CD14-positive monocyte (primary cell): ENCODE measurements around the gene LIF. TPM values are rescaled to one million over a fixed set of nuclear protein-coding genes. Genes with fewer than 3 reads are reported as not detected.

Experiments used
- DNase-seq, 3 donors: peaks; one replicate each; pipeline ENCODE4 v3.0.0-alpha.2; 2011 to 2022
- H2AFZ ChIP-seq: 2 replicates; pipeline ENCODE4 v1.6.0; 2012; ENCODE audit warnings: mild to moderate bottlenecking, low read depth, low read length, inconsistent platforms; ENCODE audit not compliant: insufficient read depth, poor library complexity, severe bottlenecking
- H3K27ac ChIP-seq, 2 donors: 1 replicate in 1 of 2; 2 replicates in 1 of 2; pipeline ENCODE4 v1.5.1; 2012 to 2013; ENCODE audit warnings: low read length in 2 of 2, control low read depth in 1 of 2, inconsistent platforms in 1 of 2, low read depth in 1 of 2, mild to moderate bottlenecking in 1 of 2
- H3K27me3 ChIP-seq, 2 donors: one replicate each; pipeline versions ENCODE4 v1.6.0 to v1.6.1; 2011 to 2013; ENCODE audit warnings: low read length in 2 of 2; ENCODE audit not compliant: control insufficient read depth in 2 of 2, insufficient read depth in 2 of 2
- H3K36me3 ChIP-seq, 2 donors: replicated peaks in 1 of 2; 1 replicate in 1 of 2; 2 replicates in 1 of 2; pipeline versions ENCODE4 v1.5.1 to v1.6.1; 2012 to 2013; ENCODE audit warnings: low read length in 2 of 2, control low read depth in 1 of 2, inconsistent platforms in 1 of 2, mild to moderate bottlenecking in 1 of 2; ENCODE audit not compliant: insufficient read depth in 2 of 2, control insufficient read depth in 1 of 2
- H3K4me1 ChIP-seq, 2 donors: 1 replicate in 1 of 2; 2 replicates in 1 of 2; pipeline versions ENCODE4 v1.5.1 to v1.6.1; 2012 to 2013; ENCODE audit warnings: low read length in 2 of 2, control low read depth in 1 of 2, inconsistent platforms in 1 of 2, mild to moderate bottlenecking in 1 of 2, moderate library complexity in 1 of 2; ENCODE audit not compliant: insufficient read depth in 2 of 2, control insufficient read depth in 1 of 2
- H3K4me2 ChIP-seq: replicated peaks from 2 replicates; pipeline ENCODE3; 2012; ENCODE audit warnings: low read length, moderate library complexity, mild to moderate bottlenecking; ENCODE audit not compliant: poor library complexity, severe bottlenecking; ENCODE audit errors: extremely low read depth
- H3K4me3 ChIP-seq, 3 experiments: fragments of 200-600 bp in 1 of 3; sonication (generic) in 1 of 3; replicated peaks in 1 of 3; 1 replicate in 2 of 3; 2 replicates in 1 of 3; pipeline ENCODE4 v1.5.1; 2011 to 2013; ENCODE audit warnings: low read length in 3 of 3, mild to moderate bottlenecking in 3 of 3, control low read depth in 2 of 3, low read depth in 2 of 3, inconsistent platforms in 1 of 3, moderate library complexity in 1 of 3
- H3K79me2 ChIP-seq: 2 replicates; pipeline ENCODE4 v1.6.0; 2012; ENCODE audit warnings: mild to moderate bottlenecking, control low read depth, inconsistent platforms, low read length, moderate library complexity; ENCODE audit not compliant: insufficient read depth
- H3K9ac ChIP-seq: 2 replicates; pipeline ENCODE4 v1.6.0; 2017; ENCODE audit warnings: low read length, mild to moderate bottlenecking; ENCODE audit not compliant: insufficient read depth, poor library complexity, severe bottlenecking
- H3K9me3 ChIP-seq, 2 donors: replicated peaks in 1 of 2; 1 replicate in 1 of 2; 2 replicates in 1 of 2; pipeline versions ENCODE4 v1.5.1 to v1.6.1; 2012 to 2013; ENCODE audit warnings: low read length in 2 of 2, control low read depth in 1 of 2; ENCODE audit not compliant: control insufficient read depth in 1 of 2, insufficient read depth in 1 of 2
- H4K20me1 ChIP-seq: 2 replicates; pipeline ENCODE4 v1.6.0; 2012; ENCODE audit warnings: mild to moderate bottlenecking, low read length, control low read depth, moderate library complexity; ENCODE audit not compliant: insufficient read depth
- H3K27ac Mint-ChIP-seq, 7 donors: one replicate each; pipeline ENCODE4 v1.8.0; 2020; ENCODE audit warnings: mild to moderate bottlenecking in 7 of 7, mixed read lengths in 7 of 7, moderate library complexity in 6 of 7, inconsistent platforms in 2 of 7
- H3K27me3 Mint-ChIP-seq, 3 donors: one replicate each; pipeline ENCODE4 v1.8.0; 2021 to 2022; ENCODE audit warnings: low read depth in 3 of 3, mild to moderate bottlenecking in 3 of 3, mixed read lengths in 3 of 3, moderate library complexity in 3 of 3, inconsistent platforms in 1 of 3
- H3K36me3 Mint-ChIP-seq, 2 donors: one replicate each; pipeline ENCODE4 v1.8.0; 2020; ENCODE audit warnings: mixed read lengths in 2 of 2, inconsistent platforms in 1 of 2, mild to moderate bottlenecking in 1 of 2
- H3K4me1 Mint-ChIP-seq: one replicate; pipeline ENCODE4 v1.8.0; 2020; ENCODE audit warnings: mild to moderate bottlenecking, mixed read lengths
- H3K4me3 Mint-ChIP-seq, 2 donors: one replicate each; pipeline ENCODE4 v1.8.0; 2020; ENCODE audit warnings: mild to moderate bottlenecking in 2 of 2, mixed read lengths in 2 of 2, moderate library complexity in 1 of 2
- H3K9me3 Mint-ChIP-seq, 7 donors: one replicate each; pipeline ENCODE4 v1.8.0; 2020 to 2022; ENCODE audit warnings: mixed read lengths in 7 of 7, mild to moderate bottlenecking in 6 of 7, moderate library complexity in 6 of 7, inconsistent platforms in 2 of 7
- WGBS: methylation state at CpG from one replicate; pipeline ENCODE4 v1.1.5; 2013; ENCODE audit warnings: missing lambda C conversion rate; ENCODE audit not compliant: insufficient coverage; 5-methylcytosine and 5-hydroxymethylcytosine counted together
- intact Hi-C, 2 donors: fragments of 100-400 bp; cut with micrococcal nuclease; formaldehyde crosslinking; loops; one replicate each; pipeline versions ENCODE4 v1.15.0 to v1.15.1; 2023
- polyA plus RNA-seq, 3 donors: library from polyadenylated mRNA; depleted of rRNA in 1 of 3; unstranded in 2 of 3; stranded (reverse) in 1 of 3; fragments of 300-500 nt in 2 of 3; fragments of >200 nt in 1 of 3; fragmentation: Illumina TruSeq in 2 of 3; gene quantifications; 1 replicate in 2 of 3; 2 replicates in 1 of 3; pipeline ENCODE4 v1.2.3, GENCODE V29; 2012 to 2021
- TF ChIP-seq, protein P1 (sequence below): fragments of 200-600 bp; IDR thresholded peaks from one replicate; pipeline ENCODE4 v1.8.0; 2022; ENCODE audit warnings: antibody characterized with exemption, mild to moderate bottlenecking

Gene LIF
- polyA plus RNA-seq, 3 donors: 7.0 TPM; not detected in 2

DNA sequence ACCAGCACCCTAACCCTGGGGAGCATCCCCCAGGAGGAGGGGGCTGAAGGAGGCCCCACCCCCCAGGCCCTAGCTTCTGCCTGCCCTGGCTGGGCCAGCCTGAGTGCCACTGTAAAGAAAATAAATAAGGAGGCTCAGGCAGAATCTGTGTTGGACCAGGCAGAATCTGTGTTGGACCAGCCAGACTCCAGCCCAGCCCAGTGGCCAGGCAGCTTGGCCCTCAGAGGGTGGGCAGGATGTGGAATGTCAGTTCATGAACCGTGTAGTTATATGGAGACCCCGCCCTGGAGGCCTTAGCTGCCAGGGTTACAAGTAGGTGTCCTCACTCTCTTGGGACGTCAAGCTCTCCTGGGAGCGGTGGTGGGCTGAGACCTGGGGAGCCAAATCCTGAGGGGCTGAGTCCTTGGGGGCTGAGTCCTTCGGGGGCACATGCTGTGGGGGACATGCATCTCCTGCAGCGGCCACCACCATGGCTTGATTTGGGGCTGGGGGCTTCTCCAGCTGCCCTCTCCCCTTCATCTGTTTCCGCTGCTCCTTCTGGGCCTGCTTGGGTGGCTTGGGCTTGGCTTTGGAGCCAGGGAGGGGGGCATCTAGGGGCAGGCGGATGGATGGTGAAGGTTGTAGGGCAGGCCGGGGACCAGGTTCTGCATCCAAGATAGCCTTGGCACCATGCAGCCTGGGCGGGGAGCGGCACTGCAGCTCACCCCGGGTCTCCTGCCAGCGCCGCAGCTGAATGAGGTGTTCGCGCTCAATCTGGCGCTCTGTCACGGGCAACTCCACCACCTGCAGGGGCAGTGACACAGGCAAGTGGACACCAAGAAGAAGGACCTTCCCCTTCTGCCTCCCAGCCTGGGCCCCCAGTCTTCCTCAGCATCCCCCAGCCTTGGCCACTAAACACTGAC lies 45.8 kb upstream of the LIF start:
- intact Hi-C loops: loop anchor here in 1 of 2 donors (5.0 kb wide), 1 partner anchor 35 kb away; the partner anchor contains the start of gene TBC1D10A
- H3K27ac Mint-ChIP-seq: no peak overlapping the region
- Histone ChIP-seq H3K9ac (no peak overlapping the region), H3K79me2 (no peaks in the 10 kb centered on the region), H3K36me3 (peaks cover 51 to 64% of the 10 kb centered on the region in 2 donors), H3K9me3 (no peaks in the 10 kb centered on the region), H3K27ac (no peak overlapping the region), H3K4me2 (no peak overlapping the region), H4K20me1 (peaks cover 23% of the 10 kb centered on the region), H3K4me3 (no peak overlapping the region), H2AFZ (no peak overlapping the region), H3K27me3 (no peaks in the 10 kb centered on the region), H3K4me1 (peaks cover 23 to 32% of the 10 kb centered on the region in 2 donors)
- peaks cover 18% of the 10 kb centered on the region for H3K4me1 Mint-ChIP-seq
- 95% methylated on average over 17 of the region's 18 CpGs for WGBS
- TF ChIP-seq, protein P1, sequence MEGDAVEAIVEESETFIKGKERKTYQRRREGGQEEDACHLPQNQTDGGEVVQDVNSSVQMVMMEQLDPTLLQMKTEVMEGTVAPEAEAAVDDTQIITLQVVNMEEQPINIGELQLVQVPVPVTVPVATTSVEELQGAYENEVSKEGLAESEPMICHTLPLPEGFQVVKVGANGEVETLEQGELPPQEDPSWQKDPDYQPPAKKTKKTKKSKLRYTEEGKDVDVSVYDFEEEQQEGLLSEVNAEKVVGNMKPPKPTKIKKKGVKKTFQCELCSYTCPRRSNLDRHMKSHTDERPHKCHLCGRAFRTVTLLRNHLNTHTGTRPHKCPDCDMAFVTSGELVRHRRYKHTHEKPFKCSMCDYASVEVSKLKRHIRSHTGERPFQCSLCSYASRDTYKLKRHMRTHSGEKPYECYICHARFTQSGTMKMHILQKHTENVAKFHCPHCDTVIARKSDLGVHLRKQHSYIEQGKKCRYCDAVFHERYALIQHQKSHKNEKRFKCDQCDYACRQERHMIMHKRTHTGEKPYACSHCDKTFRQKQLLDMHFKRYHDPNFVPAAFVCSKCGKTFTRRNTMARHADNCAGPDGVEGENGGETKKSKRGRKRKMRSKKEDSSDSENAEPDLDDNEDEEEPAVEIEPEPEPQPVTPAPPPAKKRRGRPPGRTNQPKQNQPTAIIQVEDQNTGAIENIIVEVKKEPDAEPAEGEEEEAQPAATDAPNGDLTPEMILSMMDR: no peak
- H3K9me3 Mint-ChIP-seq: peaks cover 0 to 4% (median 0%) of the 10 kb centered on the region in 7 donors
- H3K4me3 Mint-ChIP-seq: no peak overlapping the region
- DNase-seq: no peak
- H3K36me3 Mint-ChIP-seq: peaks cover 54 to 61% of the 10 kb centered on the region in 2 donors
- no peaks in the 10 kb centered on the region for H3K27me3 Mint-ChIP-seq

GRCh38 chr22:30291058-30291892 lies 44.7 kb upstream of the LIF start:
- Mint-ChIP-seq H3K27me3 (peaks cover 0 to 2% (median 0%) of the 10 kb centered on the region in 3 donors), H3K27ac (peak overlapping the region in 4 of 7 donors; percentile 26 to 50 (median 36)), H3K36me3 (peaks cover 43 to 51% of the 10 kb centered on the region in 2 donors), H3K4me3 (no peak overlapping the region), H3K4me1 (peaks cover 27% of the 10 kb centered on the region), H3K9me3 (peaks cover 0 to 4% (median 0%) of the 10 kb centered on the region in 7 donors)
- peak overlapping the region in 1 of 2 donors; percentile 46 for H3K27ac ChIP-seq
- H3K36me3 ChIP-seq: peaks cover 43 to 54% of the 10 kb centered on the region in 2 donors
- no peak overlapping the region for H3K9ac ChIP-seq
- no peak for DNase-seq
- no peaks in the 10 kb centered on the region for H3K79me2 ChIP-seq
- no peaks in the 10 kb centered on the region for H3K9me3 ChIP-seq
- H3K27me3 ChIP-seq: no peaks in the 10 kb centered on the region
- no peak overlapping the region for H2AFZ ChIP-seq
- peaks cover 17% of the 10 kb centered on the region for H4K20me1 ChIP-seq
- no peak overlapping the region for H3K4me3 ChIP-seq
- H3K4me1 ChIP-seq: peaks cover 23 to 40% of the 10 kb centered on the region in 2 donors
- H3K4me2 ChIP-seq: no peak overlapping the region
- WGBS: 93% methylated on average over 9 of the region's 13 CpGs
- intact Hi-C loops: loop anchor here in 1 of 2 donors (5.0 kb wide), 1 partner anchor 36 kb away; the partner anchor contains the start of gene TBC1D10A
- TF ChIP-seq, protein P1: no peak
